Fibroblast of the aortic adventitia (primary cell): ENCODE results near the gene DIO3. TPM values are rescaled to one million over a fixed set of nuclear protein-coding genes. Genes with fewer than 3 reads are reported as not detected.

Source experiments
- DNase-seq: peaks from one replicate; pipeline ENCODE4 v3.0.0-alpha.2; 2010; ENCODE audit warnings: low read depth
- H3K4me3 ChIP-seq: 2 replicates; pipeline ENCODE4 v1.5.1; 2011; ENCODE audit warnings: low read depth, mild to moderate bottlenecking, control low read depth, low read length, moderate library complexity
- CTCF ChIP-seq: IDR thresholded peaks from 2 replicates; pipeline ENCODE4 v1.5.1; 2011; ENCODE audit warnings: mild to moderate bottlenecking, low read length, control low read depth, inconsistent platforms; ENCODE audit not compliant: insufficient read depth
- total RNA-seq: library from RNA; depleted of rRNA; stranded (reverse); fragments of >200 nt; gene quantifications from 2 replicates; pipeline ENCODE4 v1.2.3, GENCODE V29; 2012; ENCODE audit warnings: low replicate concordance

The DIO3 gene
- total RNA-seq, 1 donor = not detected

- H3K4me3 ChIP-seq = no peak overlapping the region
- DNase-seq = no peak
- no peak for TF ChIP-seq CTCF
Observed at GRCh38 chr14:101598571-101599233, 37.4 kb downstream of the DIO3 start.

DNA sequence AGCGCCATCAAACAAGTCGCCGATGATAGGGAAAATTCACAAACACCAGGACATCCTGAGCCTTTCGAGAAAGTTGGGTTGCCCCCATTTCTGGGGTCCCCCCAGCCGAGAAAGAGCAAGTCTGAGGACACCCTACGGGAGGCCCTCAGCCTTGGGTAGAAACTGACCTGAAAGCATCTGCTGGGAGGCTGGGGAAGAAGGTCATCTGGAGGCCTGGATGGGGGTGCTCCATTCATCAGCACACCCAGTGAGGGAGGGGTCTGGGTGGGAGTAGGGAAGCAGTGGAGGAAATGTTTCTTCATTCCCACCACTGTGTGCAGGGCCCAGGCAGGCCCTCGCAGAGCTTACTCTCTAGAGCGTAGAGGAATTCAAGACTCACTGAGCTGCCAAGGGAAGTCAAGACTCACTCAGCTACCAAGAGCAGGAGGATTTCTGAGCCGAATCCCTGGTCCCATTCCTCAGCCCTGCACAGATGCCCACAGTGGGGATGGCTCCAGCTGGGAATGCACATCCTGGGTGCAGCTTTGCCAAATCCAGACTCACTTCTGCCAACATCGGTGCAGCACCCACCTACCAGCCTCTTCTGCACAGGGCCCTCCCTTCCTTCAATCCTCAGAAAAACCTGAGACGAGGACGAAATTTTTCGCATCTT, 38.1 kb downstream of the DIO3 start:
- H3K4me3 ChIP-seq = no peak overlapping the region
- no peak for DNase-seq
- TF ChIP-seq CTCF = no peak

DNA sequence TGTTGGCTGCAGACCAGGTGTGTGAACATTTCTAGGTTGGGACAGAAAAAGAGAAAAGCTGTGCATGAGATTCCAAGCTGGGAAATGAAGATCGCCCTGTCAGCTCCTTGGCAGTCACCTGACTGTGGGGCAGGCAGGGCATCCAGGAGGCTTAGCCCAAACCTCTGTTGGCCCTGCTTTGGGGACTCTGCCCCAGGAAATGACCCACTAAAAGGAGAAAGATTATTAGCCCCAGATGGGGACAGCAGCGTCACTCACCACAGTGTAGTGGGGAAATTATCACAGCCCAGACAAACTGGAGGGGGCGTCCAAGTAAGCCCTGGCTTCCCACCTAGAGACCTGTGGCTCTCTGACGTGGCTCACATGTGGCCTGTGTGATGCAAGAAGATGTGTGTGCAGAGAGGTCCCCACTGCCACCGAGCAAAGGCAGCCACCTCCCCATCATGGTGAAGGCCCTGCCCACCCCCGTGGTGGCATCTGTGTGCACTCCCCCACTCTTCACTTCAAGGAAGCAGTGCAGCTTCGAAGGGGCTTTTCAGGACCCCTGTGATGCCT, 39.1 kb downstream of the DIO3 start:
- no peak for DNase-seq
- H3K4me3 ChIP-seq = no peak overlapping the region
- TF ChIP-seq CTCF = no peak

DNA sequence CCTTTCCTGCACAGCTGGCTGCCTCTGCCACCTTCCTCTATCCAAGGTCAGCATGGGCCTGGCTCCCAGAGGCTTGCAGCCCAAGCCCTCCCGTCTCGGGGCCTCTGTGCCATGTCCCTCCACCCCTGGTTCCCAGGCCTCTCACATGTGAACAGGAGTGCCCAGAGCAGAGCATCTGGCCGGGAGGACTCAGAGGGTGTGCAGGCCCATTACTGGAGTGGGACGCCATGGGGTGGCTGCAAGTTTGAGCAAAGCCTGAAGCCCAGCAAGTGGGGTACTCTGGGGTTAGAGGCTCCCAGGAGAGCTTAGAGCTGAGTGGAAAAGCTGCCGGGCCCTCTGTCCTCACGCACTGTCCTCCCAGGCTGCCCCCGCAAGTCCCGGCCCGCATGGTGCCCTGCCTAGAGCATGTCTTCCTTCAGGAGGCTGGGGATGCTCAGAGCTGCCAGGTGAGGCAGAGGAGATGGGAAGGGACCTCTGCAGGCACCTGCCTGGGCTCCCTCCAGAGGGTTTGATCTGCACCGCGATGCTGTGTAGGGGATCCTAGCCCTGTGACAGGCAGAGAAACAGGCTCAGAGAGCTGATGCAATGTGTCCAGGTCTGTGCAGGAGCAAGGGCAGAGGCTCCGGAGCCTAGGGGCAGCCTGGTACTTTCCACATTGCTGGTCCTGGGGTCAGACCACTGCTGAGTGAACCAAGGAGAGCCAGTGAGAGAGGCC, 39.8 kb downstream of the DIO3 start:
- no peak for DNase-seq
- TF ChIP-seq CTCF = no peak
- no peak overlapping the region for H3K4me3 ChIP-seq

GRCh38 chr14:101601606-101602465, 40.5 kb downstream of the DIO3 start:
- TF ChIP-seq CTCF = no peak
- no peak for DNase-seq
- no peak overlapping the region for H3K4me3 ChIP-seq

GRCh38 chr14:101602466-101602840, 41.2 kb downstream of the DIO3 start:
- no peak overlapping the region for H3K4me3 ChIP-seq
- no peak for TF ChIP-seq CTCF
- DNase-seq = no peak
